Stomach smooth muscle (tissue), 2 donors: Measurements from ENCODE around the gene HHAT.

Experiments
- H3K27ac ChIP-seq: one replicate; pipeline ENCODE4 v1.7.0; 2013; ENCODE audit warnings: mild to moderate bottlenecking, low read length, inconsistent platforms
- H3K27me3 ChIP-seq, 2 donors: one replicate each; pipeline ENCODE4 v1.7.0; 2013; ENCODE audit warnings: low read length in 2 of 2; ENCODE audit not compliant: insufficient read depth in 2 of 2, control insufficient read depth in 1 of 2
- H3K36me3 ChIP-seq, 2 donors: one replicate each; pipeline ENCODE4 v1.7.0; 2013; ENCODE audit warnings: low read length in 2 of 2; ENCODE audit not compliant: control insufficient read depth in 2 of 2, insufficient read depth in 2 of 2
- H3K4me1 ChIP-seq: one replicate; pipeline ENCODE4 v1.7.0; 2013; ENCODE audit warnings: low read length; ENCODE audit not compliant: control insufficient read depth, insufficient read depth
- H3K4me3 ChIP-seq, 2 donors: one replicate each; pipeline ENCODE4 v1.7.0; 2013; ENCODE audit warnings: low read length in 2 of 2
- H3K9ac ChIP-seq, 2 donors: one replicate each; pipeline ENCODE4 v1.7.0; 2013; ENCODE audit warnings: low read length in 2 of 2, mild to moderate bottlenecking in 1 of 2
- H3K9me3 ChIP-seq, 2 donors: one replicate each; pipeline ENCODE4 v1.7.0; 2013; ENCODE audit warnings: low read length in 2 of 2; ENCODE audit not compliant: control insufficient read depth in 2 of 2
- donor health status: healthy.
- donor health status: Pancreatic carcinoma.

The HHAT gene

GRCh38 chr1:210298296-210298695 is 30.4 kb upstream of the HHAT start:
- H3K4me3 ChIP-seq = no peak overlapping the region
- H3K4me1 ChIP-seq = peaks cover 40% of the 10 kb centered on the region
- H3K27me3 ChIP-seq = no peaks in the 10 kb centered on the region
- H3K9me3 ChIP-seq = no peaks in the 10 kb centered on the region
- H3K27ac ChIP-seq = no peak overlapping the region
- H3K9ac ChIP-seq = no peak overlapping the region
- no peaks in the 10 kb centered on the region for H3K36me3 ChIP-seq

GRCh38 chr1:210298936-210299335 is 29.8 kb upstream of the HHAT start:
- no peaks in the 10 kb centered on the region for H3K36me3 ChIP-seq
- no peak overlapping the region for H3K27ac ChIP-seq
- H3K4me3 ChIP-seq = no peak overlapping the region
- no peaks in the 10 kb centered on the region for H3K9me3 ChIP-seq
- H3K9ac ChIP-seq = no peak overlapping the region
- no peaks in the 10 kb centered on the region for H3K27me3 ChIP-seq
- H3K4me1 ChIP-seq = peaks cover 37% of the 10 kb centered on the region

GRCh38 chr1:210299501-210299900 is 29.2 kb upstream of the HHAT start:
- peaks cover 32% of the 10 kb centered on the region for H3K4me1 ChIP-seq
- H3K4me3 ChIP-seq = no peak overlapping the region
- H3K36me3 ChIP-seq = no peaks in the 10 kb centered on the region
- no peak overlapping the region for H3K27ac ChIP-seq
- no peaks in the 10 kb centered on the region for H3K9me3 ChIP-seq
- no peak overlapping the region for H3K9ac ChIP-seq
- H3K27me3 ChIP-seq = no peaks in the 10 kb centered on the region

- Histone ChIP-seq H3K4me1 (peaks cover 17% of the 10 kb centered on the region), H3K9me3 (no peaks in the 10 kb centered on the region), H3K9ac (no peak overlapping the region), H3K27me3 (no peaks in the 10 kb centered on the region), H3K36me3 (no peaks in the 10 kb centered on the region), H3K4me3 (peak overlapping the region in 1 of 2 donors; percentile 35), H3K27ac (peak overlapping the region; percentile 6)
These were observed 27.6 kb upstream of the HHAT start for GRCh38 chr1:210300923-210301614.

GRCh38 chr1:210301615-210302000 is 27.1 kb upstream of the HHAT start:
- no peaks in the 10 kb centered on the region for H3K36me3 ChIP-seq
- peak overlapping the region; percentile 6 for H3K27ac ChIP-seq
- H3K9me3 ChIP-seq = no peaks in the 10 kb centered on the region
- no peaks in the 10 kb centered on the region for H3K27me3 ChIP-seq
- H3K4me1 ChIP-seq = peaks cover 17% of the 10 kb centered on the region
- H3K4me3 ChIP-seq = peak overlapping the region; percentile 11 to 35
- H3K9ac ChIP-seq = no peak overlapping the region

- Histone ChIP-seq H3K27me3 (no peaks in the 10 kb centered on the region), H3K36me3 (no peaks in the 10 kb centered on the region), H3K9me3 (no peaks in the 10 kb centered on the region), H3K27ac (no peak overlapping the region), H3K9ac (no peak overlapping the region), H3K4me1 (peaks cover 17% of the 10 kb centered on the region), H3K4me3 (no peak overlapping the region)
These were observed 26.2 kb upstream of the HHAT start for GRCh38 chr1:210302501-210302900.

- H3K4me3 ChIP-seq = no peak overlapping the region
- no peaks in the 10 kb centered on the region for H3K27me3 ChIP-seq
- peaks cover 17% of the 10 kb centered on the region for H3K4me1 ChIP-seq
- no peak overlapping the region for H3K9ac ChIP-seq
- no peaks in the 10 kb centered on the region for H3K36me3 ChIP-seq
- H3K27ac ChIP-seq = no peak overlapping the region
- no peaks in the 10 kb centered on the region for H3K9me3 ChIP-seq
These were observed 25.3 kb upstream of the HHAT start for GRCh38 chr1:210303391-210303790.

- no peaks in the 10 kb centered on the region for H3K36me3 ChIP-seq
- no peak overlapping the region for H3K9ac ChIP-seq
- peaks cover 9% of the 10 kb centered on the region for H3K4me1 ChIP-seq
- H3K27me3 ChIP-seq = no peaks in the 10 kb centered on the region
- H3K9me3 ChIP-seq = no peaks in the 10 kb centered on the region
- no peak overlapping the region for H3K27ac ChIP-seq
- no peak overlapping the region for H3K4me3 ChIP-seq
These were observed 18.0 kb upstream of the HHAT start for GRCh38 chr1:210310562-210311153.

GRCh38 chr1:210311726-210312493 is 16.8 kb upstream of the HHAT start:
- Histone ChIP-seq H3K36me3 (no peaks in the 10 kb centered on the region), H3K4me1 (peaks cover 9% of the 10 kb centered on the region), H3K9ac (peak overlapping the region; percentile 5 to 36), H3K27ac (peak overlapping the region; percentile 53), H3K4me3 (peak overlapping the region; percentile 28 to 72), H3K27me3 (no peaks in the 10 kb centered on the region), H3K9me3 (no peaks in the 10 kb centered on the region)

- Histone ChIP-seq H3K4me3 (no peak overlapping the region), H3K27me3 (no peaks in the 10 kb centered on the region), H3K9ac (no peak overlapping the region), H3K4me1 (peaks cover 9% of the 10 kb centered on the region), H3K9me3 (no peaks in the 10 kb centered on the region), H3K36me3 (no peaks in the 10 kb centered on the region), H3K27ac (no peak overlapping the region)
These were observed 15.6 kb upstream of the HHAT start for GRCh38 chr1:210313046-210313595.
